Activated CD8-positive, alpha-beta T cell treated with anti-CD3 and anti-CD28 coated beads for 36 hours (primary cell): ENCODE results near the gene NOD1. TPM values are rescaled to one million over a fixed set of nuclear protein-coding genes. Genes with fewer than 3 reads are reported as not detected.

ENCODE experiments used
- total RNA-seq, 2 experiments: library from RNA; stranded (reverse); gene quantifications; one replicate each; pipeline ENCODE4 v1.2.3, GENCODE V29; 2021

The NOD1 gene
- total RNA-seq, 2 experiments from 2014 or later = 11.5 to 12.5 TPM

Other genes with a start within 250 kb of the NOD1 start
- gene ZNRF2, start 194.2 kb downstream of the NOD1 start, total RNA-seq = 1 to 10 TPM; 8.9 to 9.7 TPM
- 10 to 100 TPM; 78.6 to 78.7 TPM for gene GGCT, start 26.0 kb upstream of the NOD1 start, total RNA-seq
- 100 to 1,000 TPM; 338 to 354 TPM for gene GARS1, start 116.1 kb upstream of the NOD1 start, total RNA-seq
- gene CRHR2, start 203.7 kb upstream of the NOD1 start, total RNA-seq = not detected